Omental fat pad (tissue), 4 donors: ENCODE measurements around the gene HIVEP2. TPM values are rescaled to one million over a fixed set of nuclear protein-coding genes. Genes with fewer than 3 reads are reported as not detected.
A peak's percentile ranks its signal among the peaks of the same experiment; 100 is the strongest.

Experiments
- ATAC-seq: fragments of 150-250 bp; one replicate; pipeline ENCODE4 v1.9.1; 2016; ENCODE audit warnings: mild to moderate bottlenecking, moderate library complexity; ENCODE audit not compliant: low FRiP score
- DNase-seq: peaks from one replicate; pipeline ENCODE4 v3.0.0-alpha.2; 2019; ENCODE audit warnings: low spot score
- CTCF ChIP-seq, 3 donors: fragments of 450-650 bp; IDR thresholded peaks; one replicate each; pipeline ENCODE4 v1.5.1; 2016 to 2017; ENCODE audit warnings: antibody characterized with exemption in 3 of 3, mild to moderate bottlenecking in 3 of 3, moderate library complexity in 2 of 3
- total RNA-seq, 4 donors: library from RNA; depleted of rRNA; stranded (reverse); fragments of >200 nt; gene quantifications; one replicate each; pipeline ENCODE4 v1.1.0, GENCODE V29; 2016

Gene HIVEP2
- total RNA-seq, 4 donors from 2014 or later, result 14.9 to 47.3 (median 26.9) TPM

GRCh38 chr6:142853244-142854180, 91.5 kb downstream of the HIVEP2 start:
- no peak for TF ChIP-seq CTCF (IDR thresholded peaks at IDR 0.05)
- ATAC-seq (peak; percentile 28), DNase-seq (no peak)

GRCh38 chr6:142851601-142852000, 93.4 kb downstream of the HIVEP2 start:
- TF ChIP-seq CTCF (IDR thresholded peaks at IDR 0.05), result no peak
- DNase-seq (no peak), ATAC-seq (no peak)

GRCh38 chr6:142850679-142851423, 94.1 kb downstream of the HIVEP2 start:
- no peak for TF ChIP-seq CTCF (IDR thresholded peaks at IDR 0.05)
- ATAC-seq (no peak), DNase-seq (no peak)

- TF ChIP-seq CTCF (IDR thresholded peaks at IDR 0.05), result no peak
- ATAC-seq (no peak), DNase-seq (no peak)
Measured at GRCh38 chr6:142848976-142849375, 96.0 kb downstream of the HIVEP2 start.

- no peak for ATAC-seq
- DNase-seq, result no peak
- no peak for TF ChIP-seq CTCF (IDR thresholded peaks at IDR 0.05)
Measured at GRCh38 chr6:142848156-142848555, 96.8 kb downstream of the HIVEP2 start.

GRCh38 chr6:142846883-142847287, 98.1 kb downstream of the HIVEP2 start:
- ATAC-seq, result peak; percentile 33
- TF ChIP-seq CTCF (IDR thresholded peaks at IDR 0.05), result no peak
- DNase-seq, result no peak
